Measurements from ENCODE around the gene RGL1. TPM values are rescaled to one million over a fixed set of nuclear protein-coding genes. Genes with fewer than 3 reads are reported as not detected.

RGL1 gene
- total RNA-seq, 2 donors from 2014 or later, result 9.9 to 16.2 TPM

- H3K36me3 ChIP-seq (replicated peaks in 1 of 2; ENCODE audit: insufficient read depth in 1 of 2, low read depth in 2 of 2), result no peaks in the 10 kb centered on the region
- no peaks in the 10 kb centered on the region for H3K27me3 ChIP-seq
- ATAC-seq (no peak), DNase-seq (no peak)
- no peak overlapping the region for H3K27ac ChIP-seq
- no peak overlapping the region for H3K4me3 ChIP-seq
- intact Hi-C loops (cut with DNase I), result loop anchor here (5.0 kb wide), 1 partner anchor 270 kb away; the partner anchor contains the start of gene APOBEC4
- no peaks in the 10 kb centered on the region for H3K9me3 ChIP-seq
- WGBS, 2 donors, result 78 to 88% methylated on average over 15 of the region's 15 CpGs
- TF ChIP-seq POLR2A (IDR thresholded peaks at IDR 0.05) (no peak), CTCF (IDR thresholded peaks at IDR 0.05) (no peak)
- no peaks in the 10 kb centered on the region for H3K4me1 ChIP-seq
Observed at GRCh38 chr1:183922197-183922596, 117.3 kb downstream of the RGL1 start.

GRCh38 chr1:183925947-183926346 is 121.0 kb downstream of the RGL1 start:
- H3K36me3 ChIP-seq (replicated peaks in 1 of 2; ENCODE audit: insufficient read depth in 1 of 2, low read depth in 2 of 2), result no peaks in the 10 kb centered on the region
- no peaks in the 10 kb centered on the region for H3K9me3 ChIP-seq
- DNase-seq, result no peak
- H3K4me1 ChIP-seq, result no peaks in the 10 kb centered on the region
- WGBS, 2 donors, result 56 to 61% methylated on average over 8 of the region's 8 CpGs
- no peak overlapping the region for H3K27ac ChIP-seq
- TF ChIP-seq CTCF (IDR thresholded peaks at IDR 0.05), result no peak
- no peak for TF ChIP-seq POLR2A (IDR thresholded peaks at IDR 0.05)
- intact Hi-C loops (cut with DNase I), result no loop called here
- no peaks in the 10 kb centered on the region for H3K27me3 ChIP-seq
- no peak overlapping the region for H3K4me3 ChIP-seq
- no peak for ATAC-seq

GRCh38 chr1:183926983-183927382 is 122.1 kb downstream of the RGL1 start:
- DNase-seq (no peak), ATAC-seq (no peak)
- H3K4me3 ChIP-seq, result no peak overlapping the region
- no peaks in the 10 kb centered on the region for H3K4me1 ChIP-seq
- H3K9me3 ChIP-seq, result no peaks in the 10 kb centered on the region
- 75 to 78% methylated on average over 5 of the region's 5 CpGs for WGBS, 2 donors
- no peak overlapping the region for H3K27ac ChIP-seq
- intact Hi-C loops (cut with DNase I), result no loop called here
- no peaks in the 10 kb centered on the region for H3K36me3 ChIP-seq (replicated peaks in 1 of 2; ENCODE audit: insufficient read depth in 1 of 2, low read depth in 2 of 2)
- TF ChIP-seq CTCF (IDR thresholded peaks at IDR 0.05) (no peak), POLR2A (IDR thresholded peaks at IDR 0.05) (no peak)
- no peaks in the 10 kb centered on the region for H3K27me3 ChIP-seq

- H3K4me1 ChIP-seq, result no peaks in the 10 kb centered on the region
- H3K4me3 ChIP-seq, result no peak overlapping the region
- TF ChIP-seq POLR2A (IDR thresholded peaks at IDR 0.05) (no peak), CTCF (IDR thresholded peaks at IDR 0.05) (no peak)
- intact Hi-C loops (cut with DNase I), result no loop called here
- DNase-seq (no peak), ATAC-seq (no peak)
- no peaks in the 10 kb centered on the region for H3K36me3 ChIP-seq (replicated peaks in 1 of 2; ENCODE audit: insufficient read depth in 1 of 2, low read depth in 2 of 2)
- 55 to 59% methylated on average over 2 of the region's 2 CpGs for WGBS, 2 donors
- no peaks in the 10 kb centered on the region for H3K27me3 ChIP-seq
- H3K27ac ChIP-seq, result no peak overlapping the region
- H3K9me3 ChIP-seq, result no peaks in the 10 kb centered on the region
Observed at GRCh38 chr1:183931646-183932271, 126.8 kb downstream of the RGL1 start.

- no peak overlapping the region for H3K4me3 ChIP-seq
- H3K36me3 ChIP-seq (replicated peaks in 1 of 2; ENCODE audit: insufficient read depth in 1 of 2, low read depth in 2 of 2), result no peaks in the 10 kb centered on the region
- intact Hi-C loops (cut with DNase I), result no loop called here
- 56 to 67% methylated on average over 11 to 15 of the region's 15 CpGs for WGBS, 2 donors
- H3K27ac ChIP-seq, result no peak overlapping the region
- TF ChIP-seq CTCF (IDR thresholded peaks at IDR 0.05) (no peak), POLR2A (IDR thresholded peaks at IDR 0.05) (no peak)
- peak; percentile 55 for ATAC-seq
- H3K9me3 ChIP-seq, result no peaks in the 10 kb centered on the region
- no peaks in the 10 kb centered on the region for H3K27me3 ChIP-seq
- H3K4me1 ChIP-seq, result no peaks in the 10 kb centered on the region
- peak in 3 of 4 donors; percentile 45 to 56 (median 45) for DNase-seq
Observed at GRCh38 chr1:183932412-183932811, 127.5 kb downstream of the RGL1 start.
